ENCODE results near the gene AKAIN1.

The AKAIN1 gene

GRCh38 chr18:5137261-5137660 is 59.8 kb downstream of the AKAIN1 start:
- Histone ChIP-seq H3K9ac (ENCODE audit: low read length) (no peak overlapping the region), H2AFZ (ENCODE audit: low read length) (no peak overlapping the region), H3K4me2 (ENCODE audit: low read length) (no peak overlapping the region), H3K9me3 (ENCODE audit: low read length) (no peaks in the 10 kb centered on the region), H4K20me1 (ENCODE audit: insufficient read depth, low read length) (no peaks in the 10 kb centered on the region), H3K4me3 (ENCODE audit: low read depth, low read length, poor library complexity, severe bottlenecking) (no peak overlapping the region), H3K79me2 (ENCODE audit: insufficient read depth, low read length) (no peaks in the 10 kb centered on the region), H3K4me1 (ENCODE audit: insufficient read depth, low read length, severe bottlenecking) (no peaks in the 10 kb centered on the region), H3K27me3 (ENCODE audit: insufficient read depth, low read length) (no peaks in the 10 kb centered on the region), H3K27ac (ENCODE audit: low read depth, low read length, poor library complexity, severe bottlenecking) (no peak overlapping the region), H3K9me2 (ENCODE audit: low read depth, low read length) (no peaks in the 10 kb centered on the region), H3K36me3 (ENCODE audit: insufficient read depth, low read length) (no peaks in the 10 kb centered on the region), H3F3A (ENCODE audit: insufficient read depth, low read length) (no peaks in the 10 kb centered on the region)
- TF ChIP-seq EZH2 (IDR thresholded peaks at IDR 0.05; ENCODE audit: borderline replicate concordance, low read length) (no peak), CTCF (IDR thresholded peaks at IDR 0.05; ENCODE audit: low read length) (no peak)

GRCh38 chr18:5132987-5133386 is 64.1 kb downstream of the AKAIN1 start:
- H3K27ac ChIP-seq (ENCODE audit: low read depth, low read length, poor library complexity, severe bottlenecking) = no peak overlapping the region
- no peaks in the 10 kb centered on the region for H3K79me2 ChIP-seq (ENCODE audit: insufficient read depth, low read length)
- no peaks in the 10 kb centered on the region for H3K9me3 ChIP-seq (ENCODE audit: low read length)
- no peak for TF ChIP-seq EZH2 (IDR thresholded peaks at IDR 0.05; ENCODE audit: borderline replicate concordance, low read length)
- TF ChIP-seq CTCF (IDR thresholded peaks at IDR 0.05; ENCODE audit: low read length) = no peak
- no peaks in the 10 kb centered on the region for H3K4me1 ChIP-seq (ENCODE audit: insufficient read depth, low read length, severe bottlenecking)
- no peaks in the 10 kb centered on the region for H3K27me3 ChIP-seq (ENCODE audit: insufficient read depth, low read length)
- no peaks in the 10 kb centered on the region for H3F3A ChIP-seq (ENCODE audit: insufficient read depth, low read length)
- H3K36me3 ChIP-seq (ENCODE audit: insufficient read depth, low read length) = no peaks in the 10 kb centered on the region
- H3K9me2 ChIP-seq (ENCODE audit: low read depth, low read length) = no peaks in the 10 kb centered on the region
- no peak overlapping the region for H2AFZ ChIP-seq (ENCODE audit: low read length)
- H3K4me2 ChIP-seq (ENCODE audit: low read length) = no peak overlapping the region
- no peak overlapping the region for H3K9ac ChIP-seq (ENCODE audit: low read length)
- H3K4me3 ChIP-seq (ENCODE audit: low read depth, low read length, poor library complexity, severe bottlenecking) = no peak overlapping the region
- H4K20me1 ChIP-seq (ENCODE audit: insufficient read depth, low read length) = no peaks in the 10 kb centered on the region

GRCh38 chr18:5122272-5122671 is 74.8 kb downstream of the AKAIN1 start:
- no peak overlapping the region for H3K27ac ChIP-seq (ENCODE audit: low read depth, low read length, poor library complexity, severe bottlenecking)
- no peaks in the 10 kb centered on the region for H3K9me2 ChIP-seq (ENCODE audit: low read depth, low read length)
- no peaks in the 10 kb centered on the region for H3F3A ChIP-seq (ENCODE audit: insufficient read depth, low read length)
- no peaks in the 10 kb centered on the region for H3K36me3 ChIP-seq (ENCODE audit: insufficient read depth, low read length)
- 0 out of 2 replicates have a peak, but pooled peaks cover 3% of the 10 kb centered on the region for H3K9me3 ChIP-seq (ENCODE audit: low read length)
- no peak overlapping the region for H3K4me2 ChIP-seq (ENCODE audit: low read length)
- H3K9ac ChIP-seq (ENCODE audit: low read length) = no peak overlapping the region
- TF ChIP-seq CTCF (IDR thresholded peaks at IDR 0.05; ENCODE audit: low read length) = no peak
- H3K27me3 ChIP-seq (ENCODE audit: insufficient read depth, low read length) = no peaks in the 10 kb centered on the region
- H3K4me1 ChIP-seq (ENCODE audit: insufficient read depth, low read length, severe bottlenecking) = no peaks in the 10 kb centered on the region
- H3K4me3 ChIP-seq (ENCODE audit: low read depth, low read length, poor library complexity, severe bottlenecking) = no peak overlapping the region
- no peak overlapping the region for H2AFZ ChIP-seq (ENCODE audit: low read length)
- no peaks in the 10 kb centered on the region for H4K20me1 ChIP-seq (ENCODE audit: insufficient read depth, low read length)
- H3K79me2 ChIP-seq (ENCODE audit: insufficient read depth, low read length) = no peaks in the 10 kb centered on the region
